Measurements from ENCODE around the gene PIK3R3. TPM values are rescaled to one million over a fixed set of nuclear protein-coding genes. Genes with fewer than 3 reads are reported as not detected.
"Not testable (repeated sequence)": the region's sequence is repeated elsewhere in the genome, so short reads cannot be mapped to it uniquely, and the experiment has no call there.

The PIK3R3 gene
- total RNA-seq, 1 experiment from 2014 or later, result 0.30 TPM

DNA sequence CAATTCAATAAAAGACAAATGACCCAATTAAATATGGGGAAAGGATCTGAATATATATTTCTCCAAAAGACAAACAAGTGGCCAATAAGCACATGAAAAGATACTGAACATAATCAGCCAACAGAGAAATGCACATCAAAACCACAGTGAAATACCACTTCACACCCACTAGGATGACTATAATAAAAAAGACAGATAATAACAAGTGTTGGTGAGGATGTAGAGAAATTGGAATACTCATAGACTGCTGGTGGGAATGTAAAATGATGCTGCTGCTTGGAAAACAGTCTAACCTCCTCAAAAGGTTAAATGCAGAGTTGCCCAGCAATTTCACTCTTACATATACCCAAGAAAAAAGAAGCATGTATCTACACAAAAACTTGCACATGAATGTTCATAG, 48.9 kb downstream of the PIK3R3 start:
- DNase-seq (ENCODE audit: low read depth), result no peak
- in situ Hi-C loops (cut with HindIII; ENCODE audit: low pct_unique_long_range_greater_than_20kb, low sequenced_read_pairs), result no loop called here

DNA sequence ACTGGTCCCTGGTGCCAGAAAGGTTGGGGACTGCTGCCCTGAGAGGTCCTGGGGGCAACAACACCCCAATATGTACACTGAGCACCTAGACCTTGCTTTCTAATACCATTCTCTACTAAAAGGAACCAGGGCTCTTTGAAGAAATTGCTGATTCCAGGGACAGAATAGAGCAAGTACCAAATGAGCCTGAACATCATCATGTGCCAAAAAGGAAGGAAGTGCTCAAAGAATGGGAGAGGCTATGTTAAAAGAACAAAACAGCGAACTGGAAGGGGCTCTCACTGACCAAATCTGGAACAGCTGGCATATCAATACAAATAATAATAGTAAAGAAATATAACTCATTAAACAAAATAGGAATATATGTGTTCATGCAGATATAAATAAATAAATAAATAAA, 50.8 kb downstream of the PIK3R3 start:
- in situ Hi-C loops (cut with HindIII; ENCODE audit: low pct_unique_long_range_greater_than_20kb, low sequenced_read_pairs), result no loop called here
- no peak for DNase-seq (ENCODE audit: low read depth)

DNA sequence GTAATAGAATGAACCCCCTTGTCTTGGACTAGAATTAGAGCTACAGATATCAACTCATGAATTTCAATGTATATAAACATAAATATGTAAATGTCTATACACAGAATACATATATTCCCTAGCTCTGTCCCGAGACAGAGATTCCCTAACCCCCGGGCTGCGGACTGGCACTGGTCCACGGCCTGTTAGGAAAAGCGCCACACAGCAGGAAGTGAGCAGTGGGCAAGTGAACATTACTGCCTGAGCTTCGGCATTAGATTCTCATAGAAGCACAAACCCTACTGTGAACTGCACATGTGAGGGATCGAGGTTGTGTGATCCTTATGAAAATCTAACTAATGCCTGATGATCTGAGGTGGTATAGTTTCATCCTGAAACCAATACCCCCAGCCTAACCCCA, 51.2 kb downstream of the PIK3R3 start:
- DNase-seq (ENCODE audit: low read depth), result no peak
- in situ Hi-C loops (cut with HindIII; ENCODE audit: low pct_unique_long_range_greater_than_20kb, low sequenced_read_pairs), result no loop called here

DNA sequence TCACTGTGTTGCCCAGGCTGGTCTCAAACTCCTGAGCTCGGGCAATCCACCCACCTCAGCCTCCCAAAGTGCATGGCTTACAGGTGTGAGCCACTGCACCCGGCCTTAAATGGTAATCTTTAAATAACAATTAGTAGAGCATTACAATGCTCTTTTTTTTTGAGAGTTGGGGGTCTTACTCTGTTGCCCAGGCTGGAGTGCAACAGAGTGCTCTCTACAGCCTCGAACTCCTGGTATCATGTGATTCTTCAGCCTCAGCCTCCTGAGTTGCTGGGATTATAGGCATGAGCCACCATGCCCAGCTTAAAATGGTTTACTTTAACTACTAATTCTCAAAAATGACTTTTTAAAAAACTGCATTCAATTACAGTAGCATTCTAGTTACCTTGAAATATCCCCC, 52.2 kb downstream of the PIK3R3 start:
- in situ Hi-C loops (cut with HindIII; ENCODE audit: low pct_unique_long_range_greater_than_20kb, low sequenced_read_pairs), result no loop called here
- no peak for DNase-seq (ENCODE audit: low read depth)

DNA sequence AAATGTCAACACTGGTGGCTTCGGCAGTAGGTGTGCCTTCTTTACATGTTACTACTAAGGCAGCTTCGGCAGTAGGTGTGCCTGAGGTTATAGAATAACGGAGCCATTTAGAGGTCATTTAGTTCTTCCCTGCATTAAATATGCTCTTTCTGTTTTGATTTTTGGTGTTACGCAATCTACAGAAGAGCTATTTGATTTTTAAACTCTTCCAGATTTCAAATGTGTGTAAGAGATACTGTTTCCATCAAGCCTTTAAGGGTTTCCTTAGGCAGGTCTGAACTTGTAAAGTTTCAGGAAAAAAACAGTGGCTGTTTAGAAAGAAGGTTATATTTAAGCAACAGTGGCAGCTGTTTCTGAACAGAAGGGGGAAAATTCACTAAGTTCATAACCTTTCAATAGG, 54.8 kb downstream of the PIK3R3 start:
- in situ Hi-C loops (cut with HindIII; ENCODE audit: low pct_unique_long_range_greater_than_20kb, low sequenced_read_pairs), result no loop called here
- no peak for DNase-seq (ENCODE audit: low read depth)

DNA sequence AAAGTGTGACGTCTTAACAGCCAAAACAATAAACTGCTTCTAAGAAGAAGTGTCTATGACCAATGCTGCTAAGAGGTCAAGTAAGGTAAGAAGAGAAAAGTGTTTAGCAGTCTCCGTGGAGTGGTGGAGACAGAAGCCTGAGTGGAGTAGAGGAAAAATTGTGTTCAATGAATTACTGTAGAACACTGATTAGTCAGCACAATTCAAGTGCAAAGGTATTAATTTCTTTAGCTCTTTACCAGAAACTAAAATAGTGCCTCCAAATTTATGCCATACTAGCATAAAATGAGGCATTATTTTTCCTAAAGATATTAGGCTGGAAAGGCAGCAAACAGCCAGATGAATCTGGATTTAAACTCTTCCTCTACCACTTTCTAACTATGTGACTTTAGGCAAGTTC, 56.1 kb downstream of the PIK3R3 start:
- DNase-seq (ENCODE audit: low read depth), result no peak
- in situ Hi-C loops (cut with HindIII; ENCODE audit: low pct_unique_long_range_greater_than_20kb, low sequenced_read_pairs), result no loop called here

DNA sequence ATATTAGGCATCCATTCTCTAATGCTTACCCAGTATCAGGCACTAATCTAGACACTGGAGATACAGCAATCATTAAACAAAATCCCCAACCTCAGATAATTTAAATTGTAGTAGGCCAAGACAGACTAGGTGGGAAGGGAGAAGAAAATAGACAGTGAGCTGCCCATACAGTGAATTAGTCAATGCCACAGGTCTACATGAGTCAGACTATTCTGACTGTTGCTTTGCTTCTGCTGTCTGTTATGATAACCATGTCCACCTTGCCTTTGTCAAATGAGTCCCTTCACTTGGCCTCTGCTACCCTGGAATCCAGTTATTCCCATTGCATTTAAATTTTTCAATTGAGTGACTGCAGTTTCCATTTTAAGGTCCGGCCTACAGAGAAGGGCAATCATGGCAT, 59.5 kb downstream of the PIK3R3 start:
- in situ Hi-C loops (cut with HindIII; ENCODE audit: low pct_unique_long_range_greater_than_20kb, low sequenced_read_pairs), result no loop called here
- DNase-seq (ENCODE audit: low read depth), result no peak

DNA sequence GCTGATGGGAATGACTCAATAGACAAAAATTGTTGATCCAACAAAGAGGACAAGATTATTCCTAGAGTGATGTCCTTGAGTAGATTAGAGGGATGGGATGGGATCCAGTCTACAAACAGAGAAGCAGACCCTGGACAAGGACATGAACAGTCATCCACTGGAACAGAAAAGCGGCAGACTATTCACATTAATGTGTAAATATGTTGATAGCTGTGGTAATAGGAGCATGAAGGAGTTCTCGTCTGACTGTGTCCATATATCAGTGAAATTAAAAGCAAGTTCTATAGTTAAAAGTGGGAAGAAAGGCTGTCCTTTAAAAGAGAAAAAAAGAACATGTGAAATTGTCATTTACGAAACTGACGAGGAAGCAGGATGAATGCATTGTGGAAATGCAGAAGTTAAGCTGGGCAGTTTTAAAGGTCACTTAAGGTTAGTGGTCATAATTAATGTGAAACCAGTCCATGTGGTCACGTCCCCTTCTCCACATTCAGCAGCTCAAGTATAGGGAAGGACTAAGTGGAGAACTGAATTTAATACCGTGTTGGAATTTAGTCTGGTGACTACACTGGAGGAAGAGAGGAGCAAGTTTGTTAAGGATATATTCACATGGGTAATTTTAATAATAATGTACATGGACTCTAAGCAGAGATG, 62.1 kb downstream of the PIK3R3 start:
- no peak for DNase-seq (ENCODE audit: low read depth)
- in situ Hi-C loops (cut with HindIII; ENCODE audit: low pct_unique_long_range_greater_than_20kb, low sequenced_read_pairs), result no loop called here

DNA sequence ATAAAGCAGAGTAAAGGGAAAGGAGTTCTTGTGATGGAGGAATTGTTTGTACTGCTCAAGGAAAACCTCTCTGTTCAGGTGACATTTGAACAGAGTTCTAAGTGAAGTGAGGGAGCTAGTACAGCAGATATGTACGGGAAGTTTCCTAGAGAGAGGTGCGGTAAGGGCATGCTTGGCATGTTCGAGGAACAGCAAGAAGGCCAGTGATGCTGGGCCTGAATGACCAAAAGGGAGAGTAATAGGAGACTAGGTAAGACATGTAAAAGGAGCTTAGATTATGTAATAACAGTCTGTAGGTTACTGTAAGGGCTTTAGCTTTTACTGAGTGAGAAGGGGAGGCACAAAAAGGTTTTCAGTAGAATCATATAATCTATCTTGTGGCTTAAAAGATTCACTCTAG, 63.9 kb downstream of the PIK3R3 start:
- in situ Hi-C loops (cut with HindIII; ENCODE audit: low pct_unique_long_range_greater_than_20kb, low sequenced_read_pairs), result no loop called here
- DNase-seq (ENCODE audit: low read depth), result no peak

DNA sequence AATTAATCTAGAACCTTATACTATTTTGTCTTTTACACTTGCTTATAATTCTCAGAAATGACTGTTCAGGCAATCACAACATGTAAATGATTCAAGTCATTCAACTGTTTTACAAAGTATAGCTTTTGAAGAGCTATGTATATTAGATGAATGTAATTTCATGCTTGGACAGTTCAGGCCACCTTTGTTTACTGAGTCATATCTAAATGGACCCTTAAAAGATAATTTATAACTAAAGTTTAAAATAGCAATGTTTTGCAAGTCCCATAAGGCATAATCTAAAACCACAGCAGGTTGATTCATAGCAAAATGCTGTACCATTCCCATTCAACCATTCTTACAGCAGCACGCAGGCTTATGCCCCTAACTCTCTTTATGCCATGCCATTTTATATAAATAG, 64.8 kb downstream of the PIK3R3 start:
- peak; percentile 14 for DNase-seq (ENCODE audit: low read depth)
- in situ Hi-C loops (cut with HindIII; ENCODE audit: low pct_unique_long_range_greater_than_20kb, low sequenced_read_pairs), result no loop called here

DNA sequence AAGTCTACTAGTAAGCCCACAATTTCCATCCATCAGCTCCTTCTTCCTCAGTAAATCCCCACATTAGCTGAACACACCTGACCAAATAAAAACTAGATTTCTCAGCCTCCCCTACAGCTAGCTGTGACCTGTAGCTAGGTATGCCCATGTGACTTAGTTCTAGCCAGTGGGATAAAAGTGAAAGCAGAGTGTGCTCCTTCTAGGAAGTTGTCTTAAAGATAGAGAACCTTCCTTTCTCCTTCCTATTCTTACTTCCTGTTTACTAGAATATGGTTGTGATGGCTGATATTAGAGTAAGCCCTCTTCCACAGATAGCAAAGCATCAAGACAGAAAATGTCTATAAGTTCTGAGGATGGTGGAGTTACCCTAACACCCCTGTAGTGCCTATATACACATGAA, 67.0 kb downstream of the PIK3R3 start:
- in situ Hi-C loops (cut with HindIII; ENCODE audit: low pct_unique_long_range_greater_than_20kb, low sequenced_read_pairs), result no loop called here
- DNase-seq (ENCODE audit: low read depth), result no peak

DNA sequence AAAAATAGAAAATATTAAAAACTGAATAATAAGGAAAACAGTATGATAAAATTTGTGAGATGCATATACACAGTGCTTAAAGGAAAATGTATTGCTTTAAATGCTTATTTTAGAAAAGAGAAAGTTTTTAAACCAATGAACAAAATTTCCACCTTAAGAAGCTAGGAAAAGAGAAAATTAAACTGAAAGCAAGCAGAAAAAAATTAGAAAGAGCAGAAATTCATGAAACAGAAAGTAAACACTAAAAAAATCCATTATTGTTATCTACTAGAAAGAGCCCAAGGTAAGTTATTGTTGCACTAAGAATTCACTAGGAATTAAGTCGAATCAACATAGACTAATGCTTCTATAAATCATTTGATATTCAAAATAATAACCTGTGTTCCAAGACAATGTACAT, 67.7 kb downstream of the PIK3R3 start:
- no peak for DNase-seq (ENCODE audit: low read depth)
- in situ Hi-C loops (cut with HindIII; ENCODE audit: low pct_unique_long_range_greater_than_20kb, low sequenced_read_pairs), result no loop called here

DNA sequence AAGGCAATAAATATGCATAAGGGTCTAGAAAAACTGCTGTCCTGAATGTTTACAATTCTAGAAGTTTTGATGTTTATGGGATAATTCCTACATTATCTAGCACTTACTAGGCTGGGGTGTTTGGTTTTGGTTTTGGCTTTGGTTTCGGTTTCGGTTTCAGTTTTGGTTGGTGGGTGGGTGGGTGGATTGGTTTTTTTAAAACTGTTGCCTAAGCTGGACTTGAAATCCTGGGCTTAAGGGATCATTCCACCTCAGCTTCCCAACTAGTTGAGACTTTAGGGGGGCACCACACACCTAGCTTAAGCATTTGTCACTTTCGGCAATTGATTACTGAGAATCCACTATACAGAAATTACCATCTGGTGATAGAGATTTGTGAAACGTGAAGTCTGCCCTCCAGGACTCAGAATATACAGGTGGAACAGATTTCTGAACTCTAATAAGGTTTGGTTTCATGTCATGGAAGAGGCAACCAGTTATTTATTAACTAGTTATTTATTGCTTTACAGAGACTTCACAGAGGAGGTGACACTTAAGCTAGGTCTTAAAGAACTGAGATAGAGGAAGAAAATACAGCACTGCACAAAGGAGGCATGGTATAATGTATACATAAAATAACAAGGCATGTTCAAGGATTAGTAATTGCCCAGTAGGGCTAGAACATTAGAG, 69.6 kb downstream of the PIK3R3 start:
- in situ Hi-C loops (cut with HindIII; ENCODE audit: low pct_unique_long_range_greater_than_20kb, low sequenced_read_pairs), result no loop called here
- DNase-seq (ENCODE audit: low read depth), result peak; percentile 42

DNA sequence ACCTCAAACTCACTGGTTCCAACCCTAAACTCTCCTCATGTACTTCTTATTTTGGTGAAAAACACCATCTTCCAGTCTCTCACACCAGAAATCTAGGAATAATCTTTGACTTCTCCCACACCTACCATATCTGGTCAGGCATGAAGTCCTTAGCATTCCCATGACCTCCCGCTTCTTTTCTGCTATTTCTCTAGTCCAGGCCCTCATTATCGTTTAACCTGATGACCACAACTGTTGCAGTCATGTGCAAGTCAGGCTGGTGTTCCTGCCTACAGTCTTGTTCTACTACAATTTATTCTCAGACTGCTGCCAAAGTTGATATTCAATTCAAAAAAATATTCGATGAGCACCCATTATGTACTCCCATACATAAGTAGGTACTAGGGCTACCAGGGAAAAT, 71.3 kb downstream of the PIK3R3 start:
- in situ Hi-C loops (cut with HindIII; ENCODE audit: low pct_unique_long_range_greater_than_20kb, low sequenced_read_pairs), result no loop called here
- DNase-seq (ENCODE audit: low read depth), result peak; percentile 43

DNA sequence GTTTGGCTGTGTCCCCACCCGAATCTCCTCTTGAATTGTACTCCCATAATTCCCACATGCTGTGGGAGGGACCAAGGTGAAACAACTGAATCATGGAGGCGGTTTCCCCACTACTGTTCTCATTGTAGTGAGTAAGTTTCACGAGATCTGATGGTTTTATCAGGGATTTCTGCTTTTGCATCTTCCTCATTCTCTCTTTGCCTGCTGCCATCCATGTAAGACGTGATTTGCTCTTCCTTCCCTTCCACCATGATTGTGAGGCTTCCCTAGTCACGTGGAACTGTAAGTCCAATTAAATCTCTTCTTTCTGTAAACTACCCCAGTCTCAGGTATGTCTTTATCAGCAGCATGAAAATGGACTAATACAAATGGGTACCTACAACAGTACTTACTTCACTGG, 73.5 kb downstream of the PIK3R3 start:
- in situ Hi-C loops (cut with HindIII; ENCODE audit: low pct_unique_long_range_greater_than_20kb, low sequenced_read_pairs), result no loop called here
- DNase-seq (ENCODE audit: low read depth), result no peak

DNA sequence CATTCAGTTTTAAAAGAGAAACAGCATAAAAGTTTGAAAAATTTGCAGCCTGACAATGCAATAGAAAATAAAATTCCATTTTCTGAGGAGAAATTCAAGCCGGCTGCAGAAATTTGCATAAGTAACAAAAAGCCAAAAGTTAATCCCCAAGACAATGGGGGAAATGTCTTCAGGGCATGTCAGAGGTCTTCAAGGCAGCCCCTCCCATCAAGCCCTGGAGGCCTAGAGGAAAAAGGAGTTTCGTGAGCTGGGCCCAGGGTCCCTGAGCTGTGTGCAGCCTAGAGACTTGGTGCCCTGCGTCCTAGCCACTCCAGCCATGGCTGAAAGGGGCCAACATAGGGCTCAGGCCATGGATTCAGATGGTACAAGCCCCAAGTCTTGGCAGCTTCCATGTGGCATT, 74.6 kb downstream of the PIK3R3 start:
- no peak for DNase-seq (ENCODE audit: low read depth)
- in situ Hi-C loops (cut with HindIII; ENCODE audit: low pct_unique_long_range_greater_than_20kb, low sequenced_read_pairs), result no loop called here

DNA sequence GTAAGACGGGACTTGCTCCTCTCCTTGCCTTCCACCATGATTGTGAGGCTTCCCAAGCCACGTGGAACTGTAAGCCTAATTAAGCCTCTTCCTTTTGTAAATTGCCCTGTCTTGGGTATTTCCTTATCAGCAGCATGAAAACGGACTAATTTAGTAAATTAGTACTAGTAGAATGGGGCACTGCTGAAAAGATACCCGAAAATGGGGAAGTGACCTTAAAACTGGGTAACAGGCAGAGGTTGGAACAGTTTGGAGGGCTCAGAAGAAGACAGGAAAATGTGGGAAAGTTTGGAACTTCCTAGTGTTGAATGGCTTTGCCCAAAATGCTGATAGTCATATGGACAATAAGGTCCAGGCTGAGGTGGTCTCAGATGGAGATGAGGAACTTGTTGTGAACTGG, 75.2 kb downstream of the PIK3R3 start:
- in situ Hi-C loops (cut with HindIII; ENCODE audit: low pct_unique_long_range_greater_than_20kb, low sequenced_read_pairs); DNase-seq (ENCODE audit: low read depth): not testable (repeated sequence)

DNA sequence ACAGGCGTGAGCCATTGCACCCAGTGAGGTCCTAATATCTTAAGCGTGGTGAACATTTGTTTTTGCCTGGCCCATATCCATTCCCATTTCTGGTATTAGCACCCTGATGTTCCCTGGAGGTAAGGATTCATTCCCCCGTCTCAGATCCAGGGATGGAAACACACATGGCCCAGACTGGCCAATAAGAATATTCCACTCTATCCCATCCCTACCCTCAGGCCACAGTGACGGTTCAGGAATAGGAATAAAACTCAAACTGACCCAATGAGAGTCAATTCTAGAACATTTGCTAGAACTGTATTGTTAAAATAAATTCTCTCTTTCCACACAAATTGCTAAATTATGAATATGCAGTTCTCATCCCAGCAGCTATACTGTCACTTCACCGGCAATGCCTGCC, 76.1 kb downstream of the PIK3R3 start:
- in situ Hi-C loops (cut with HindIII; ENCODE audit: low pct_unique_long_range_greater_than_20kb, low sequenced_read_pairs), result no loop called here
- no peak for DNase-seq (ENCODE audit: low read depth)

DNA sequence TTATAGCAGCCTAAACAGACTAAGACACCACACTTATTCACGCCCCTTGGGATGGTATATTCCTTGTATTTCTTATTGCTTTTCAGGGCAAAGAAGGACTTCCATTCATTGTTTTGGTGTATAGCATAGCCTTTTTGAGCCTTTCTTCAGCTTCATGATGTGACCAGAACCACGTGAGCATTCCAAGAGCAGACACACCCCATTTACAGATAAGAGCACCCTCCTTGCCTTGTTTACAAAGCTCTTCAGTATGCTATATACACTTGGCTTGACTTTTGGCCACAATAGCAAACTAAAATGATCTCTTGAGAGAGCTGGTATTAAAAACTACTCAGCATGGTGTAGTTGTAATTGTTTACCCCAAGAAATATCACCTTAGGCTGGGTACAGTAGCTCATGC, 78.7 kb downstream of the PIK3R3 start:
- in situ Hi-C loops (cut with HindIII; ENCODE audit: low pct_unique_long_range_greater_than_20kb, low sequenced_read_pairs), result no loop called here
- DNase-seq (ENCODE audit: low read depth), result no peak

DNA sequence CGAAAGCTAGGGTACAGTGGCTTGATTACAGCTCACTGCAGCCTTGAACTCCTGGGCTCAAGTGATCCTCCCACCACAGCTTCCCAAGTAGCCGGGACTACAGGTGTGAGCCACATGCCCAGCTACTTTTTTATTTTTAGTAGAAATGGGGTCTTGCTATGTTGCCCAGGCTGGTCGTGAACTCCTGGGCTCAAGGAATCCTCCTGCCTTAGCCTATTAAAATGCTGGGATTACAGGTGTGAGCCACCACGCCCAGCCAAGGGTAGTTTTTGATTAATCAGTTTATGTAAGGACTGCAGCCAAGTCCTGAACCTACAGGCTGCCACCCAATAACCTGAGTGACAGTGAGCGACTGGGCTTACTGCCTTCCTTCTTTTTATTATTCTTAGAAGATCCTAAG, 88.3 kb downstream of the PIK3R3 start:
- DNase-seq (ENCODE audit: low read depth), result no peak
- in situ Hi-C loops (cut with HindIII; ENCODE audit: low pct_unique_long_range_greater_than_20kb, low sequenced_read_pairs), result no loop called here

All from Caki2 (cell line).